Esophagus squamous epithelium (tissue), 5 donors: Measurements from ENCODE around the gene CTXND1. TPM values are rescaled to one million over a fixed set of nuclear protein-coding genes. Genes with fewer than 3 reads are reported as not detected.

ENCODE experiments used
- DNase-seq: peaks from one replicate; lab custom pipeline; 2025; lab: John Stamatoyannopoulos, UW
- H3K27ac ChIP-seq, 4 donors: fragments of 200-600 bp; sonication (generic); one replicate each; pipeline ENCODE4 v1.5.1; 2016 to 2019; ENCODE audit warnings: mild to moderate bottlenecking in 1 of 4
- H3K27me3 ChIP-seq, 4 donors: fragments of 200-600 bp; sonication (generic); 1 replicate in 3 of 4; 2 replicates in 1 of 4; pipeline versions ENCODE4 v1.5.1 to v1.6.0; 2017 to 2021; ENCODE audit warnings: antibody characterized with exemption in 1 of 4
- H3K36me3 ChIP-seq, 3 donors: fragments of 200-600 bp; sonication (generic); one replicate each; pipeline ENCODE4 v1.5.1; 2016 to 2019
- H3K4me1 ChIP-seq, 3 donors: fragments of 200-600 bp; sonication (generic); one replicate each; pipeline ENCODE4 v1.5.1; 2017 to 2019
- H3K4me3 ChIP-seq, 4 donors: fragments of 200-600 bp; sonication (generic); 1 replicate in 3 of 4; 2 replicates in 1 of 4; pipeline ENCODE4 v1.5.1; 2016 to 2019; ENCODE audit warnings: mild to moderate bottlenecking in 2 of 4, moderate library complexity in 1 of 4
- H3K9me3 ChIP-seq, 3 donors: fragments of 200-600 bp; sonication (generic); one replicate each; pipeline ENCODE4 v1.5.1; 2016 to 2019
- POLR2A ChIP-seq, 4 donors: fragments of 450-650 bp; IDR thresholded peaks; one replicate each; pipeline ENCODE4 v1.6.1; 2017; ENCODE audit warnings: antibody characterized with exemption in 4 of 4, mild to moderate bottlenecking in 4 of 4, moderate library complexity in 3 of 4
- WGBS, 2 donors: methylation state at CpG; one replicate each; pipeline ENCODE4 v1.1.5; 2018; 5-methylcytosine and 5-hydroxymethylcytosine counted together
- intact Hi-C: fragments of 100-400 bp; cut with DNase I; formaldehyde crosslinking; loops from one replicate; pipeline ENCODE4 v1.15.0; 2022
- total RNA-seq, 4 donors: library from RNA; depleted of rRNA; stranded (reverse); fragments of >200 nt; gene quantifications; one replicate each; pipeline ENCODE4 v1.1.0, GENCODE V29; 2016
- TF ChIP-seq, protein P1 (sequence below), 6 experiments: fragments of 450-650 bp in 4 of 6; fragments of 200-600 bp in 2 of 6; sonication (generic) in 2 of 6; IDR thresholded peaks; one replicate each; pipeline ENCODE4 v1.5.1; 2016 to 2019; ENCODE audit warnings: antibody characterized with exemption in 6 of 6, mild to moderate bottlenecking in 4 of 6, moderate library complexity in 4 of 6
- donor health status: DM: yes; HTN: yes; CAD: no.

Gene CTXND1
- total RNA-seq, 4 donors from 2014 or later = not detected

DNA sequence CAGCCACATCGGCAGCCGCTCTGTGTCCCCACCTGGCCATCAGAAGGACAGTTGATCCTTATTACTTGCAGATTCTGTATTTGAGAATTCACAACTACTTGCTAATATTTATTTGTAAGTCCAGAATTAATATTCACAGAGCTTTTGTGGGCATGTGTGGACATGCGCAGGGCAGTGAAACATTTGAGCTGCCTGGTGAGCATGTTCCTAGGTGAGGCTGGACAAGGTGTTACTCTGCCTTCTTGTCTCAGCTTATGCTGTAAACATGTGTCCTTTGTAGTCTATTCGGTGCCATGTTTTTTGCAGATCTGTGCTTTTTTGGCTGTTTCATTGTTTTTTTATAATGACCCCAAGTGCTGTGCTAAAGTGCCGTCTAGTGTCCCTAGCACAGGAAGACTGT is 83.6 kb downstream of the CTXND1 start:
- DNase-seq = no peak
- WGBS, 2 donors = 57 to 84% methylated on average over 5 of the region's 5 CpGs
- Histone ChIP-seq H3K4me1 (peaks cover 0 to 7% (median 0%) of the 10 kb centered on the region in 3 donors), H3K9me3 (no peaks in the 10 kb centered on the region), H3K27ac (peak overlapping the region in 3 of 4 donors; percentile 19 to 42 (median 40)), H3K4me3 (no peak overlapping the region), H3K27me3 (no peaks in the 10 kb centered on the region), H3K36me3 (peaks cover 0 to 45% (median 0%) of the 10 kb centered on the region in 3 donors)
- intact Hi-C loops = loop anchor here (10.0 kb wide), 1 partner anchor 104 kb away; no protein-coding TSS in a partner anchor
- TF ChIP-seq, protein P1, sequence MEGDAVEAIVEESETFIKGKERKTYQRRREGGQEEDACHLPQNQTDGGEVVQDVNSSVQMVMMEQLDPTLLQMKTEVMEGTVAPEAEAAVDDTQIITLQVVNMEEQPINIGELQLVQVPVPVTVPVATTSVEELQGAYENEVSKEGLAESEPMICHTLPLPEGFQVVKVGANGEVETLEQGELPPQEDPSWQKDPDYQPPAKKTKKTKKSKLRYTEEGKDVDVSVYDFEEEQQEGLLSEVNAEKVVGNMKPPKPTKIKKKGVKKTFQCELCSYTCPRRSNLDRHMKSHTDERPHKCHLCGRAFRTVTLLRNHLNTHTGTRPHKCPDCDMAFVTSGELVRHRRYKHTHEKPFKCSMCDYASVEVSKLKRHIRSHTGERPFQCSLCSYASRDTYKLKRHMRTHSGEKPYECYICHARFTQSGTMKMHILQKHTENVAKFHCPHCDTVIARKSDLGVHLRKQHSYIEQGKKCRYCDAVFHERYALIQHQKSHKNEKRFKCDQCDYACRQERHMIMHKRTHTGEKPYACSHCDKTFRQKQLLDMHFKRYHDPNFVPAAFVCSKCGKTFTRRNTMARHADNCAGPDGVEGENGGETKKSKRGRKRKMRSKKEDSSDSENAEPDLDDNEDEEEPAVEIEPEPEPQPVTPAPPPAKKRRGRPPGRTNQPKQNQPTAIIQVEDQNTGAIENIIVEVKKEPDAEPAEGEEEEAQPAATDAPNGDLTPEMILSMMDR (IDR thresholded peaks at IDR 0.05) = no peak
- TF ChIP-seq POLR2A (IDR thresholded peaks at IDR 0.05) = no peak

DNA sequence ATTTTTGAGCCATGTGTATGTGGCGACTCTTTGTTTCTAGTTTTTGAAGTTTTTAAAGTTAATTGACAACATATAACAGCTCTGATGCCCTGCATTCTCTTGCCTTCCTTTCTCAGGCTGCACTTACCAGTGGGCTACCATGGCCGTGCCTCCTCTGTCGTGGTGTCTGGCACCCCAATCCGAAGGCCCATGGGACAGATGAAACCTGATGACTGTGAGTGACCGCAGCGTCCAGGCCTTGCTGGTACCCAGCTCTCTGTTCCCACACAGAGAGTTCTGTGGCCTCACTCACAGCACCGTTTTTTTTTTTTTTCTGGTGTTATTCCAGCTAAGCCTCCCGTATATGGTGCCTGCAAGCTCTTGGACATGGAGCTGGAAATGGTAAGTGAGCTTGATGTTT is 84.1 kb downstream of the CTXND1 start:
- 88 to 94% methylated on average over 8 of the region's 8 CpGs for WGBS, 2 donors
- no peaks in the 10 kb centered on the region for H3K9me3 ChIP-seq
- no peak overlapping the region for H3K4me3 ChIP-seq
- TF ChIP-seq POLR2A (IDR thresholded peaks at IDR 0.05) = no peak
- TF ChIP-seq, protein P1 (IDR thresholded peaks at IDR 0.05) = no peak
- no peak overlapping the region for H3K27ac ChIP-seq
- intact Hi-C loops = loop anchor here (10.0 kb wide), 1 partner anchor 103 kb away; no protein-coding TSS in a partner anchor
- peaks cover 0 to 48% (median 0%) of the 10 kb centered on the region in 3 donors for H3K36me3 ChIP-seq
- peaks cover 0 to 7% (median 0%) of the 10 kb centered on the region in 3 donors for H3K4me1 ChIP-seq
- DNase-seq = no peak
- no peaks in the 10 kb centered on the region for H3K27me3 ChIP-seq

DNA sequence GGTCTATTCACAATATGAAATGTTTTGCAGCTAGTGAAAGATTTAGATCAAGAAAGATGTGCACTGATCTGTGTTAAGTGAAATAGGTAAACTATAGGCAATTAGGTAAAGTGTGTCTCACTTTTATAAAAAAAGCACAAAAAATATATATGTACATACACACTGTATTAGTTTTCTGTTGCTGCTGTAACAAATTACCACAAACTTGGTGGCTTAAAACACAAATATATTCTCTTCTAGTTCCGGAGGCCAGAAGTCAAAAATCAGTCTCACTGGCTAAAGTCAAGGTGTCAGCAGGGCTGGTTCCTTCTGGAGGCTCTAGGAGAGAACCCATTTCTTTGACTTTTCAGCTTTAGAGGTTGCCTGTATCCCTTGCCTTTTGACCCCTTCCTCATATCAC is 88.1 kb downstream of the CTXND1 start:
- no peak for DNase-seq
- Histone ChIP-seq H3K9me3 (no peaks in the 10 kb centered on the region), H3K4me3 (no peak overlapping the region), H3K36me3 (peaks cover 0 to 59% (median 0%) of the 10 kb centered on the region in 3 donors), H3K27me3 (no peaks in the 10 kb centered on the region), H3K27ac (no peak overlapping the region), H3K4me1 (peaks cover 9 to 31% (median 15%) of the 10 kb centered on the region in 3 donors)
- intact Hi-C loops = loop anchor here (10.0 kb wide), 1 partner anchor 99 kb away; no protein-coding TSS in a partner anchor
- TF ChIP-seq, protein P1 (IDR thresholded peaks at IDR 0.05) = no peak
- TF ChIP-seq POLR2A (IDR thresholded peaks at IDR 0.05) = no peak
- WGBS, 2 donors = 89 to 100% methylated on average over 1 of the region's 1 CpG

DNA sequence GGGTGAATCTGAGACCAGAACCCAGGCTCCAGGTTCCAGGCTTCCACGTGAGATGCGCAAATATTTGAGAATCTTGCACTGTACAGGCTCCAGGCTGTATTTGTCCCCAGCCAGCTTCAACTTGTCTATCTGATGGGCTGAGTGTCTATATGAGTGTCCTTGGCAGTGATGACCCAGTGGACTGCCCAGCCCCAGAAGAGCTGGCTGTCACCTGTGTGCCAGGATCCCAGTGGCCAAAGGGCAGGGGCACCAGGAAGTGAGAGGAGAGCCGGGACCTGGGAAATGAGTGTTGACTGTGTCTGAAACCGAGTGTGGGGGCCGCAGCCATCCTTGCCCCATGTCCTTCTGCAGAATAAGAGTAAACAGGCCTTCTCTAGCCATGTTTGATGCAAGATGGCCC is 88.8 kb downstream of the CTXND1 start:
- Histone ChIP-seq H3K4me3 (no peak overlapping the region), H3K4me1 (peaks cover 9 to 25% (median 15%) of the 10 kb centered on the region in 3 donors), H3K27ac (no peak overlapping the region), H3K27me3 (no peaks in the 10 kb centered on the region), H3K36me3 (peaks cover 0 to 66% (median 0%) of the 10 kb centered on the region in 3 donors), H3K9me3 (no peaks in the 10 kb centered on the region)
- 92 to 93% methylated on average over 5 of the region's 5 CpGs for WGBS, 2 donors
- no peak for DNase-seq
- no peak for TF ChIP-seq POLR2A (IDR thresholded peaks at IDR 0.05)
- TF ChIP-seq, protein P1 (IDR thresholded peaks at IDR 0.05) = no peak
- intact Hi-C loops = loop anchor here (10.0 kb wide), 1 partner anchor 98 kb away; no protein-coding TSS in a partner anchor

DNA sequence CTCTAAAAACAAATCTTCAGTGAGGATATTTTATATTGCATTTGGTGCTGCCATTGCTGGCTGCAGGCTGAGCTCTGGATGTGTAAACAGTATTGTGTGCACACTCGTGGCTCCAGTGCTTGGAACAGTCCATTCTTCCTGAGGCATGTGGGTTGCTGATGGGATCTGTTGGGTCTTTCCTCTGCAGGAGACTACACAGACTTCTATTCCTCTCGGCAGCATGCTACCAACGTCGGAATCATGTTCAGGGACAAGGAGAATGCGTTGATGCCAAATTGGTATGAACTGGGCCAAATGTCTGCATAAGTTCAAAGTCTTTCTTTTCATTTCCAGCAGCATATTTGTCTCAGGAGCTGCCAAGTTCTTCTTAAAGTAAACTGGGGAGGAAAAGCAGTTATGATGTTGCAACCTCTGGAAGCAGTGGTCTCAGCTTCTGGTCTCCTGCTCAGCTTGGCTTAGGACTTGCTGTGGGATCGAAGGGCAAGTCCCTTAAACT is 89.9 kb downstream of the CTXND1 start:
- H3K36me3 ChIP-seq = peaks cover 0 to 75% (median 0%) of the 10 kb centered on the region in 3 donors
- no peaks in the 10 kb centered on the region for H3K9me3 ChIP-seq
- peak overlapping the region in 1 of 4 donors; percentile 19 for H3K27ac ChIP-seq
- H3K27me3 ChIP-seq = no peaks in the 10 kb centered on the region
- intact Hi-C loops = loop anchor here (10.0 kb wide), 1 partner anchor 97 kb away; no protein-coding TSS in a partner anchor
- TF ChIP-seq, protein P1 (IDR thresholded peaks at IDR 0.05) = no peak
- no peak for TF ChIP-seq POLR2A (IDR thresholded peaks at IDR 0.05)
- peaks cover 9 to 24% (median 15%) of the 10 kb centered on the region in 3 donors for H3K4me1 ChIP-seq
- DNase-seq = no peak
- H3K4me3 ChIP-seq = no peak overlapping the region
- 60 to 70% methylated on average over 6 of the region's 6 CpGs for WGBS, 2 donors
